GM18907 (cell line): ENCODE data around the gene ZNF454.

Source experiments
- ATAC-seq: cut with Tn5 transposase; IDR thresholded peaks from one replicate; pipeline ENCODE4 v1.9.1; 2021; ENCODE audit warnings: mild to moderate bottlenecking, moderate library complexity; ENCODE audit not compliant: unreplicated experiment

The ZNF454 gene

DNA sequence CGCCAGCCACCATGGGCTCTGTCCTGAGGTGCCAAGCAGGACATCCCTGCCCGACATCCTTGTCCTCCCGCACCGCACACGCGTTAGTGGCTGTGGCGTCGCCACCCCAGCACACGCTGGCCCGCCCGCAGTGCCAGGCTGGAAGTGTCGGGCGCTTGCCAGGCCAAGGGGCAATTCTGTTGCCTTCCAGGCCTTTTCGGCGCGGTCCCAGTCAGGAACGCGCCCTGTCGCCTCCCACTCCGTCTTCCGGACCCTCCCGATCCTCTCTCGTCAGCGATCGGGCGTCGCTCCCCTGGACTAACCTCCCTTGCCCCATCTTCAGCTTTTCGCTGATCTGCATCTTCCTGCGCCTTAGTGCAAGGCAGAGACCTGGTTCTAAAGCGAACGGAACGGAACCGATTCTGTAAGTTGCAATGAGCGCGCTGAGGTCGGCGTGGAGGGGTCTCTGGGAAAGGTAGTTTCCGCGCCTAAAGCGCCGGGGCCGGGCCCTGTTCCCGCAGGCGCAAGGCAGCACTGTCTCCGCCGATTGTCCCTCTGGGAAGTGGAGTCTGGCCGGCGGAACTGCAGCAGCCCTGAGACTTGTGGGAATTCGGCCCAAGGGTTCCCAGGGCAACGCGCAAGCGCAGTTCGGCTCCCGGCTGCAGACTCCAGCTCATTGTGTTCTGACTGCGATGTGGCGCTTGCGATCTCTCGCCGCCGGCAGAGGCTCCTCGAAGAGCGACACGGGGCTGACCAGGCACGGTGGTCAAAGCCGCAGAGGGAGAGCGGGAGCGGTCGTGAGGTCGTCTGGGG lies at the start of gene ZNF454:
ZNF454 (plus strand) TSS at position 630 of the 792 bp plus-strand sequence. CDS start 1,594 bp downstream, outside the sequence.
- no peak for ATAC-seq

DNA sequence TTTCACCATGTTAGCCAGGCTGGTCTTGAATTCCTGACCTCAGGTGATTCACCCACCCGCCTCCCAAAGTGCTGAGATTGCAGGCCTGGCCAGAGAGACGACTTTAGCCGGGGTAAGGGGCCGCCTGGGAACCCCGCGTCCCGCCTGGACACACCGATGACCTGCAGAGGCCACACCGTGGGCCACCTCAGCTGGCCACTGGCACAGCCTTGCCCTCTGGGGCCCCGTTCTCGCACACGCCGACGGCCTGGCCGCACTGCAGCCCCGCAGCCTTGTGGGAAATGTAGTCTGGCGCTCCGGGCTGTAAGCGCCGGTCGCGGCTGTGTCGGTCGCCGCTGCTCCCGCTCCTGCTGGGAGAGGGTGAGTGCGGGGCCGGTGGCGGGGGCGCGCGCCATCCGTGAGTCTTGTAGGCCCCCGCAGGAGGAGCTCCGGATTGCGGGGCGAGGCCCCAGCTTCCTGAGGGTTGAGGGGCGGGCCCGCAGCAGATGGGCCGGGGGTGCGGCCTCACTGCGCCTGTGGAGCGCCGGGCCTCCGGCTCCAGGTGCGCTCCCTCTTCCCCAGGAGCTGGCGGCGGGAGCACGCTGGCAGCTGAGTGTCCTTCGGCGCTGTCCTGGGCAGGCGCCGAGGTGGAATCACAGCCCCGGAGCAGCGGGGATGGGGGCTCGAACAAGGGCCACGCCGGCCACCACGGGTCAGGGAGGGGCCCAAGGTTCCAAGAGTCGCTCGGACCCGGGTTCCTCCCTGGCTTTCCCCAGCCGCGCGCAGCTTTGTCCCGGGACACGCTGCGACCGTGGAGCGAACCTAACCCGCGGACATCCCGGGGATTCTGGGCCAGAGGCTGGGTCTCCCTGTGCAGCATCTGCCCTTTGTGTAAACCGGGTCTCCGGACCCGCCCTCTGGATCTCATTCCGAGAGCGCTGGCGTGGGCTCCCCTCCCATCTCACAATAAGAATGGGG lies 45.1 kb upstream of the ZNF454 start, which contains the start of gene ZFP2:
ZFP2 (plus strand) TSS at position 299 of the 957 bp plus-strand sequence. CDS start 35,401 bp downstream, outside the sequence.
- ATAC-seq: no peak

DNA sequence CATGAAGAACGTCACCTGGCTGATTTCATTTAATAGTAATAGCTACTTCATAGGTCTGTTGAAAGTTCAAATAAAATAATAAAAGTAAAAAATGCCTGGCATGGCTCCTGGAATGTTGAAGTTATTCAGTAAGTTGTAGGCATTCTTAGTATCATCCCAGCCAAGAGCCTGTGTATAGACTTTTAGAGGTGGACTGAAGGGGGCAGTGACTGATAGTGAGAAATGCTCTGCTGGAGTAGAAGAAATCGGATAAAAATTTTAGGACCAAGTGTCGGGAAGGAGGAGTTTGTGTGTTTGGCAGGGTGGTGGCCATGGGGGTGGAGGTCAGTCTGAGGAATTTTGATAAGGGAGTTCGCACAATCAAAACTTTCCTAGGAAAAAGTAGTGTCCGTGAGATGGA lies 41.7 kb upstream of the ZNF454 start:
- no peak for ATAC-seq

DNA sequence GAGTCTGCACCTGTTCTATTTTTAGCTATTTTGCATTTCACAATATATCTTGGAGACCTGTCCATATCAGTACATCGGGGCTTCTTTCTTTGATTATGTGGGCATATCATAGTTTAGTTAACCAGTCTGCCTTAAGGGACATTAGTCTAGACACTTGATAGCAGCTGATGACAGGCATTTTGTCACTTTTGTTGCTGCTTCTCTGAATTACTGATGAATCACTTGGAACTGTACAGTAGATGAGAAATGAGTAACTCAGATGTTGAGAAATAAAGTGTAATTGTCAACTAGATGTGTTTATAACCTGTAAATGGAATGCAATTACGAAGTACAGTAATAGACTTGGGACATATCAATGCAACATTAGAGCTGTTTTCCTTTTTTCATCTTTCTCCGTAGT lies 38.1 kb upstream of the ZNF454 start:
- no peak for ATAC-seq

DNA sequence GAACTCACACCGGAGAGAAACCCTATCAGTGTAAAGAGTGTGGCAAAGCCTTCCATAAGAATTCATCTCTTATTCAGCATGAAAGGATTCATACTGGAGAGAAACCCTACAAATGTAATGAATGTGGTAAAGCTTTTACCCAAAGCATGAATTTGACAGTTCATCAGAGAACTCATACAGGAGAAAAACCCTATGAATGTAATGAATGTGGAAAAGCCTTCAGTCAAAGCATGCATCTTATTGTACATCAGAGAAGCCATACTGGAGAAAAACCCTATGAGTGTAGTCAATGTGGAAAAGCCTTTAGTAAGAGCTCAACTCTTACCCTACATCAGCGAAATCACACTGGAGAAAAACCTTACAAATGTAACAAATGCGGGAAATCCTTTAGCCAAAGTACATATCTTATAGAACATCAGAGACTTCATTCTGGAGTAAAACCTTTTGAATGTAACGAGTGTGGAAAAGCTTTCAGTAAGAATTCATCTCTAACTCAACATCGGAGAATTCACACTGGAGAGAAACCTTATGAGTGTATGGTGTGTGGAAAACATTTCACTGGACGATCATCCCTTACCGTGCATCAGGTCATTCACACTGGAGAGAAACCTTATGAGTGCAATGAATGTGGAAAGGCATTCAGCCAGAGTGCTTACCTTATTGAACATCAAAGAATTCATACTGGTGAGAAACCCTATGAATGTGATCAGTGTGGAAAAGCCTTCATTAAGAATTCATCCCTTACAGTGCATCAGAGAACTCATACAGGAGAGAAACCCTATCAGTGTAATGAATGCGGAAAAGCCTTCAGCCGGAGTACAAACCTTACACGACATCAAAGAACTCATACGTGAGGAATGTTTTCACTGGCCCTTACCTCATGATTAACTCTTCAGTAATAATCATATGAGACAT lies 8.9 kb upstream of the ZNF454 start:
- ATAC-seq: no peak

DNA sequence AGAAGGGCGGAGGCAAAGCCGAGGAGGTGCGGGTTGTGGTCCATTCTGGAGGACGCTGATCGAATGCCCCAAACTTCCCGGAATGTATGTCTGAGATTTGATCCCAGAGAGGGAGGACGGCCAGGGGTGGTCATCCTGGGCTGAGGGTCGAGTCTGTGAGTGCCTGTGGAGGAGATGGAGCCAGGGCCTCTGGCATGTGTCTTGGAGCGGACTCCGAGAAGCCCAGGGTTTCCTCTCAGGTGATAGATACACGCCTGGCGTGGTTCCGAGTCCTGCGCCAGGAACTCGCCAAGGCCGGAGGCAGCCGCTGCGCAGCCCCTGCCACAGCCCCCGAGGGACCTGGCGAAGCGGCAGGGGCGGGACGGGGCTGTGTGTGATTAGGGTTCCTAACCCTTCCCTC lies 363 bp downstream of the ZNF454 start:
- ATAC-seq: no peak

DNA sequence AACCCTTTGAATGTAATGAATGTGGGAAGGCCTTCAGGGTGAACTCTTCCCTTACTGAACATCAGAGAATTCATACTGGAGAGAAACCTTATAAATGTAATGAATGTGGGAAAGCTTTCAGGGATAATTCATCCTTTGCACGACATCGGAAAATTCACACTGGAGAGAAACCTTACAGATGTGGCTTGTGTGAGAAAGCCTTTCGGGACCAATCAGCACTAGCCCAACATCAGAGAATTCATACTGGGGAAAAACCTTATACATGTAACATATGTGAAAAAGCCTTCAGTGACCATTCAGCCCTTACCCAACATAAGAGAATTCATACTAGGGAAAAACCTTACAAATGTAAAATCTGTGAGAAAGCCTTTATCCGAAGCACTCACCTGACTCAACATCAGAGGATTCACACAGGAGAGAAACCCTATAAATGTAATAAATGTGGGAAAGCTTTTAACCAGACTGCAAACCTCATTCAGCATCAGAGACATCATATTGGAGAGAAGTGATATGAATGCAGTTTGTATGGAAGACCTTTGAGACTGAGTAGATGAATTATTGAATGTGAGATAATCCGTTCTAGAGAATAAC lies 24.6 kb downstream of the ZNF454 start:
- ATAC-seq: no peak

DNA sequence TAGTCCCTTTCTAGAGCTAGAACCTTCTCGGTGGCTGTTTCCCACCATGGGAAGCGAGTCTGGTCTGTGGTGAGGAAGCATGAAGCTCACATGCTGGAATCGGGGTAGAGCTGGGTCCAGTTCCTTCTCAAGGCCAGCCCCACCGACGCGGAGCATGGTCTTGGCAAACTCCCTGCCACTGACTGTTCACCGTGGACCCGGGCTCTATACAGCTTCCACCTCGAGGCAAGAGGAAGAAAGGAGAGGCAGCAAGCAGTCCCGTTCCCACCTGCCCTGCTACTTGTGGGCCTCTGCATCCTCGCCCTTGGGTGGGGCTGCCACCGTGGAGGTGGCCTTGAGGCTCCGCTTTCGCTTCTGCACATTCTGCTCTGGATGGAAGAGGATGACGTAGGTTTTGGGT lies 40.4 kb downstream of the ZNF454 start:
- ATAC-seq: no peak

DNA sequence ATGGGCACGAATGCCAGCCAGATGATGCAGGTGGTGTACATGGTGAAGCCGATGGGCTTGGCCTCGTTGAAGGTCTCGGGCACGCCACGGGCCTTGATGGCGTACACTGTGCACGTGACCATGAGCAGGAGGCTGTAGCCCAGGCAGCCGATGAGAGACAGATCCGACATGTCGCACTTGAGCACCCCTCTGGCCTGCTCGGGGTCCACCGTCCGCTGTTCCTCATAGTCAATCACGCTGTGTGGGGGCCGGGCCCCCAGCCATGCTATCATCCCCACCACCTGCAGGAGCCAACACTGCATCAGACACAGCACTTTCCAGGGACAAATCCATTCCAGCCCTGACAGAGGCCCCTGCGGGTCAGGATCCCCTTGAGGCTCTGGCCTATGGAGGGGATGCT lies 41.9 kb downstream of the ZNF454 start:
- no peak for ATAC-seq

DNA sequence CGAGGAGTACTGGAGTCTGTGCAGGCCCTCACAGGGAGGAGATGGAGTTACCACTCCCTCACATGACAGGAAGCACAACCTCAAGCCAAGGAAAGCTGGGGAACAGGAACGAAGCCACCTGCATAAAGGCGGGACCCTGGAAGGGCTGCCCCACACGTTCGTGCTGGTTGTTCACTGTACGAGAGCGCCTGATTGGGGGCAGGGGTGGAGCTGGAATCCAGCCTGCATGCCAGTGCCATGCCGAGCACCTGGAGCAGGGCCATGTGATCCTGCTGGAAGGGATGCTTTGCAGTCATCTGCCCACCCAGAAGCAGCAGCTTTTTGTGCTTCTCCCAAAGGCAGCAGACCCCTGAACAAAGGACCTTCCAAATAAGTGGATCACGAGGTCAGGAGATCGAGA lies 42.7 kb downstream of the ZNF454 start:
- no peak for ATAC-seq

DNA sequence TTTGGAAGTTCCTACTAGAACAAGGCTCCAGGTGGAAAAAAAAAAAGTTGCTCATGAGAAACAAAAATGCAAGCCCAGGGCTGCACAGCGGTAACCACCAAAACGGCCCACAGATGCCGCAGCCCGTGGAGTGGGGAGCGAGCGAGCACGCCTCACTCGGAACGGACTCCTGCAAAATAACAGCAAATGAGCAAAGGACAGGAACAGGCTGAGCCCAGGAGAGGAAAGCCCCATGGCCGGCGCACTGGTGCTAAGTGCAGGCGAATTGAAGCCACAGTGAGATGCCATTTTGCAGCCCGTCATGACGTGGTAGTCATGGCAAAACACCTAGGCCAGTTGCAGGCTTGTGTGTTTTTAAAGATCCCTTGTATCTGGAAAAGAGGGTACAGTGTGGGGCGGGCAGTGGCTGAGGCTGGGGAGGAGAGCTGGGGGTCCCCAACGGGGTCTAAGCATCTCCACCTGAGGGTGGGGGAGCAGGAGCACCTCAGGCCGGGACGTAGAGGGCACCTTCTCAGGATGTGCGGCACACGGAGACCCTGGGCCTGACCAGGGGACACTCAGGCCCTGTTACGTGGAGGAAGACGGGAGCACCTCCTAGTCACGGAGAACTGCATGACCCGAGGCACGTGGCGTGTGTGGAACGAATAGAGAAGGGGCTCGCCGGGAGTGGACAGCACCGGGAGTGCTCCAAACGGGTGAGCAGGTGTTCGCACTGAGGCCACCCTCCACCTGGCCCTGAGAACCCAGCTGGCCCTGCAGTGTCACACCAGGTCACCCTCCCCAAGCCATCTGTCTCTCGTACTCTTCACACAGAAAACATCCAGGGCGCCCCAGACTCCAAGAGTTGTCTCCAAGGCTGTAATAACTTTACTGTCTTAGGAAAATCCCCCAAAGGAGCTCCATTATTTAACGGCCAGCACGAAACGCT lies 43.4 kb downstream of the ZNF454 start:
- no peak for ATAC-seq

DNA sequence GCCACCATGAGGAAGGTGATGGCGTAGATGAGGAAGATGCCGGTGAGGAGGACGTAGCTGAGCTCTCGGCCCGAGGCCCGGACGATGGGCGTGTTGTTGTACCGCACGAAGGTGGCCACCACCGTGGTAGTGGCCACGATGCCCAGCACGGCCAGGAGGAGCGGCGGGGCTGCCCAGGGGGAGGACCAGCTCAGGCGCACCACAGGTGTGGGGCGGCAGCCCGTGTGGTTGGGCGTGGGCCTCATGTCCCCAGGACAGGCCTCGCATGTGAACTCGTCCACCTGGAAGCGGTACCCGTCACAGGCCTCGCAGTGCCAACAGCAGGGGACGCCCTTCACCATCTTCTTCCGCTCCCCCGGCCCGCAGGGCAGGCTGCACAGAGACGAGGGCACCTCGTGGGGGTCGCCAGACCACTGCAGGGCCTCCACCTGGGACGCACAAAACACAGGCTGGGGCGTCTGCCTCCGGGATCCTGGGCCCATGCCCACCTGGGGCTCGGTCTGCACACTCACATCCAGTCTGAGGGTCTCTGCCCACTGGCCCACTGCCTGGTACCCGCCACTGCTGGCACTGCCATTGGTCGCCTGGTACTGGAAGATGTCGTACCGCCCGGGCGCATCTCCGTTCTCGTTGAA lies 45.4 kb downstream of the ZNF454 start:
- no peak for ATAC-seq

DNA sequence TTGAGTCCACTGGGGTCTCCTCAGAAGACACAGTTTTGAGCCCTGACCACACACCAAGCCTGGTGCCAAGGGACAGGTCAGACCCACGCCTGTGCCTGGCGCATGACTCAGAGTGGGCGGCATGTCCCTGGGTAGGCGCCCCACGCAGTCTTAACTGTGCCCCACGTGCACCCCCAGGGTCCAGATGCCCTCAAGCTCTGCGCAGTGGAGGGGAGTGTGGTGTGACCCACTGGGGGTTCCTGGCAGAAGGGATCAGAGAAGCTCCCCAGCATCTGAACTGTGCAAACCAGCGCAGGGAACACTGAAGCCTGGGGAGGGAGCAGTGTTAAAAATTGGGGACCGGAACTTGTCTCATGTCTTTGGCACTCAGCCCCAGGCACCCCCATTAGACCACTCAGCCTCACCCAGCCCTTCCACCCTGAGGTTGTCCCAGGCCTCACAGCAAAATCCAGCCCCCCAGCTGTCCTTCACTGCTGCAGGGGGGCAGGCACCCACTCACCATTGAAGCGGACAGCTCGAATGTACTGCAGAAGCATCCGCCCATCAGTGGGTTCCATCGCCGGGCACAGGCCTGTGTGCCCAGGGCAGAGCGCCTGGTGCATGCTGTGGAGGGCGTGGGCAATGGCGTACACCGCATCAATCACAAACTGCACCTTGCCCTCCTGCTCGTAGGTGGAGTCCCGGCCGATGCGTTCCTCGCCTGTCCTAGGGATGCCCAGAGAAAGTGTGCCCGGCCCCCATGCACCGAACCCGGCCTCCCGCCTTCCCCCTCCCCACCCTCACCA lies 47.6 kb downstream of the ZNF454 start:
- ATAC-seq: no peak

DNA sequence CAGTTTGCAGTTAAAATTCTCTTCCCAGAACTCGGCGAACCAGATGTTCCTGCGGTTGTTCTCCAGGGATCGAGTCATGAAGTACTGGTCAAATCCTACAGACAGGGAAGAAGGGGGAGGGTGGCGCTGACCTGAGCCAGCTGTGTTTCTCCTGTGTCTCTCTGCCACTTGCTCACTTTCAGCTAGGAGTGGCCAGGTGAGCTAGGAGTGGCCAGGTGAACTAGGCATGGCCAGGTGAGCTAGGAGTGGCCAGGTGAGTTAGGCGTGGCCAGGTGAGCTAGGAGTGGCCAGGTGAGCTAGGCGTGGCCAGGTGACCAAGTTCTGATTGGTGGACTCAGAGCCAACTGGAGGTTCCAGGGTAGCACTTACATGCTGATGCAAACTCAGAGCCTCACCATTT lies 48.3 kb downstream of the ZNF454 start:
- no peak for ATAC-seq

DNA sequence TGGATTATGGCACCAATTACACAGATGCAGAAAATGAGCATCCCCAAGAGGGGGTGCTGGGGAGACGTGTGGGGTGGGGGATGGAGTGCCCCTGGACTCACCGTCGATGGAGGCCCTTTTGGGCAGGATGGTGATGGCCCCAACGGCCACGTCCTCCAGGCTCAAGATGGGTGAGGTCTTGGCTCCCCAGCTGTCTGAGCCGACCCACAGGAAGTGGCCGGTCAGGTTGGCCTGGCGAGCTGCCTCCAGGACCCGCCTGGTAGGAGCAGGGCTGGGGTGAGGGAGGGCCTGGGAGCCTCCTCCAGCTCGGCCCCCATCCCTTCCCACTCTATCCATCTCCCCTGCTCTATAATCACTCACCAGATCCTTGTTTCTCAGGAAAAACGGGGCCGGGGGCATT lies 49.5 kb downstream of the ZNF454 start:
- ATAC-seq: no peak

DNA sequence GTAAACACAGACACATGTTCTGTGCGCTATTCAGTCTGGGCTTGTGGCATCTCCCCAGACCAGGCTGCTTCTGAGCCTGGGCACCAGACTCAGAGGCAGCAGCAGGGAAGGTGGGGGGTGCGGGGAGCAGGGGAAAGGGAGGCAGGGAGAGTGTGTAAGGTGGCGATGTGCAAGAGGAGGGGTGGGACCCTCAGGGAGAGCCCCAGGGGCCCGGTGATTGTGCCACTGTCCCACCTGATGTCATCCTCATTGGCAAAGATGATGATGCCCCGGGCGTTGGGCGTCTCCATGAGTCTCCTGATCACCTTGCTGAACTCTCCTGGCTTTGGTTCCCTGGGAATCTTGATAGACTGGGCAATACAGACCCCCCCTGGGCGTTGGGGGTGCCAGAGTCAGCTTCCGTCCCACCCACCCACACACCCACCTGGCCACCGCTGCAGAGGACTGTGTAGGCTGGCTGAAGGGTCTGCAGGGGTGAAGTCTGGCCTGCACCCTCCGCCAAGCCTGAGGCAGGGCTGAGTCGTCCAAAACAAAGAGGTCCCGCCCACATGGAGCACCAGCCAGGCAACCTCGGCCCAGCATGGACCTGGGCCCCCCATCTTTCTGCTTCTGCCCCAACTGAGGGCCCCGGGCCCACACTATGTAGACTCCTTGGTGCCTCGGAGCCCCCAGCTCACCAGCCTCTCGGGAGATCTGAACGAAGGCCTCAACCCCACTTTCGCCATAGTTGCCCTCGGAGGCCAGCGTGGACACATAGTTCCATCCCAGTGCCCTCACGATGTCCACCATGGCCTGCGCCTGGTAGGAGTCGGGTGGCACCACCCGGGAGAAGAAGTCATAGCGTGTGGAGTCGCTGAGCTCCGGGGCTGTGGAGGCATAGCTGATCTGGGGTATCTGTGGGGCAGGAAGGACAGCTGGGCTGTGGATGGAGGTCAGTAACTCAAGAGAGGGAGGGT lies 50.5 kb downstream of the ZNF454 start:
- no peak for ATAC-seq
